ENCODE measurements around the gene FSIP1. TPM values are rescaled to one million over a fixed set of nuclear protein-coding genes. Genes with fewer than 3 reads are reported as not detected.

The FSIP1 gene
- total RNA-seq, 1 experiment from 2014 or later = 3.2 TPM

GRCh38 chr15:39682366-39682765, 100.3 kb downstream of the FSIP1 start:
- no peaks in the 10 kb centered on the region for H3K9me3 Mint-ChIP-seq (ENCODE audit: unreplicated experiment)
- BruUV-seq (replicated peaks) = no TSS peak
- no peak for DNase-seq (ENCODE audit: unreplicated experiment)
- H3K36me3 Mint-ChIP-seq (ENCODE audit: insufficient read depth, unreplicated experiment) = no peaks in the 10 kb centered on the region
- ChIA-PET POLR2A (no interaction called here), CTCF (interaction anchor here (1.9 kb wide), 1 partner anchor 74 kb away, joined by 5 read pairs; no protein-coding TSS in a partner anchor)
- intact Hi-C loops (cut with micrococcal nuclease) = loop anchor here (10.0 kb wide), 1 partner anchor 978 kb away; no protein-coding TSS in a partner anchor
- no peaks in the 10 kb centered on the region for H3K27me3 Mint-ChIP-seq (ENCODE audit: insufficient read depth, unreplicated experiment)
- no peaks in the 10 kb centered on the region for H3K4me1 Mint-ChIP-seq (ENCODE audit: insufficient read depth, unreplicated experiment)
- H3K27ac Mint-ChIP-seq (ENCODE audit: low read depth, unreplicated experiment) = no peak overlapping the region
- TF ChIP-seq, protein P1, sequence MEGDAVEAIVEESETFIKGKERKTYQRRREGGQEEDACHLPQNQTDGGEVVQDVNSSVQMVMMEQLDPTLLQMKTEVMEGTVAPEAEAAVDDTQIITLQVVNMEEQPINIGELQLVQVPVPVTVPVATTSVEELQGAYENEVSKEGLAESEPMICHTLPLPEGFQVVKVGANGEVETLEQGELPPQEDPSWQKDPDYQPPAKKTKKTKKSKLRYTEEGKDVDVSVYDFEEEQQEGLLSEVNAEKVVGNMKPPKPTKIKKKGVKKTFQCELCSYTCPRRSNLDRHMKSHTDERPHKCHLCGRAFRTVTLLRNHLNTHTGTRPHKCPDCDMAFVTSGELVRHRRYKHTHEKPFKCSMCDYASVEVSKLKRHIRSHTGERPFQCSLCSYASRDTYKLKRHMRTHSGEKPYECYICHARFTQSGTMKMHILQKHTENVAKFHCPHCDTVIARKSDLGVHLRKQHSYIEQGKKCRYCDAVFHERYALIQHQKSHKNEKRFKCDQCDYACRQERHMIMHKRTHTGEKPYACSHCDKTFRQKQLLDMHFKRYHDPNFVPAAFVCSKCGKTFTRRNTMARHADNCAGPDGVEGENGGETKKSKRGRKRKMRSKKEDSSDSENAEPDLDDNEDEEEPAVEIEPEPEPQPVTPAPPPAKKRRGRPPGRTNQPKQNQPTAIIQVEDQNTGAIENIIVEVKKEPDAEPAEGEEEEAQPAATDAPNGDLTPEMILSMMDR (IDR thresholded peaks at IDR 0.05; ENCODE audit: unreplicated experiment) = no peak
- H3K4me3 Mint-ChIP-seq (ENCODE audit: unreplicated experiment) = no peak overlapping the region

DNA sequence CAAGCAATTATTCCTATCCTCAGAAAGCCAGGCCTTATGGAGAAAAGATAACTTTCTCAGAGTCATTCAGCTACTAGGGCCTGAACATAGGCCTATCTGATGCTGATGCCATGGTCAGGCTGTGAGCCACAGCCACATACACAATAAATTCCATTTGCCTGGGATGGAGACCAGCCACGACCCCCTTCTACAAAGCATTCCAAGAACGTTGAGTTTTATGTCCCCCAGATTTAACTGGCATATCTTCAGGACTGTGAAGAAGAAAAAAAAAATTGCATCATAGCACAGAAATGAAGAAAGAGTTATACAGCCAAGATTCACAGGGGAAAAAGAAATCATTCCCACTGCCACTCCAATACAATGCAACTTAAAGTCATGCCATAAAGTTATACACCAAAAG, 101.8 kb downstream of the FSIP1 start:
- no peaks in the 10 kb centered on the region for H3K27me3 Mint-ChIP-seq (ENCODE audit: insufficient read depth, unreplicated experiment)
- H3K4me1 Mint-ChIP-seq (ENCODE audit: insufficient read depth, unreplicated experiment) = no peaks in the 10 kb centered on the region
- POLR2A ChIA-PET = no interaction called here
- no peaks in the 10 kb centered on the region for H3K9me3 Mint-ChIP-seq (ENCODE audit: unreplicated experiment)
- no peak overlapping the region for H3K4me3 Mint-ChIP-seq (ENCODE audit: unreplicated experiment)
- no peak overlapping the region for H3K27ac Mint-ChIP-seq (ENCODE audit: low read depth, unreplicated experiment)
- BruUV-seq (replicated peaks) = no TSS peak
- H3K36me3 Mint-ChIP-seq (ENCODE audit: insufficient read depth, unreplicated experiment) = no peaks in the 10 kb centered on the region
- DNase-seq (ENCODE audit: unreplicated experiment) = no peak
- intact Hi-C loops (cut with micrococcal nuclease) = loop anchor here (10.0 kb wide), 1 partner anchor 976 kb away; no protein-coding TSS in a partner anchor
- TF ChIP-seq, protein P1 (IDR thresholded peaks at IDR 0.05; ENCODE audit: unreplicated experiment) = no peak
- CTCF ChIA-PET = interaction anchor here (2.5 kb wide), 1 partner anchor 76 kb away, joined by 14 read pairs; no protein-coding TSS in a partner anchor

DNA sequence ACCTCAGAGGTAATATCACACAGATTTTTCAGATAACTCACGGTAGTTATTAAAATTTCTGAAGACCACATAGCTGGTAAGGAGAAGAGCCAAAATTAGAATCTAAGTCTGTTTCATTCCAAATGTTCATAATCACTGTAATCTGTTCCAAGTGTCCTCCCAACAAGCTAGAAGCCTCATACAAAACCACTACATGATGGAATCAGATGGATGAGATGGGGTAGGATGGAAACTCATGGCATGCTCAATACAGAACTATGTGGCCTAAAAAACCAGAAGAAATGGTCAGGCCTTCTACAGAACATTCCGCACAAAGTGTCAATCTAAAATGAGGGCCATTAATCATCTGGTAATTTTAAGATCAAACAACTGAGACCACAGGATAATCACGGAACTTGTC, 110.0 kb downstream of the FSIP1 start:
- Mint-ChIP-seq H3K9me3 (ENCODE audit: unreplicated experiment) (no peaks in the 10 kb centered on the region), H3K27me3 (ENCODE audit: insufficient read depth, unreplicated experiment) (no peaks in the 10 kb centered on the region), H3K36me3 (ENCODE audit: insufficient read depth, unreplicated experiment) (no peaks in the 10 kb centered on the region), H3K4me1 (ENCODE audit: insufficient read depth, unreplicated experiment) (no peaks in the 10 kb centered on the region), H3K27ac (ENCODE audit: low read depth, unreplicated experiment) (no peak overlapping the region), H3K4me3 (ENCODE audit: unreplicated experiment) (no peak overlapping the region)
- CTCF ChIA-PET = interaction anchor here (0.7 to 2.3 kb wide), 2 partner anchors 13 to 973 kb away, joined by 4 to 6 read pairs; no protein-coding TSS in a partner anchor
- no TSS peak for BruUV-seq (replicated peaks)
- TF ChIP-seq, protein P1 (IDR thresholded peaks at IDR 0.05; ENCODE audit: unreplicated experiment) = no peak
- intact Hi-C loops (cut with micrococcal nuclease) = no loop called here
- POLR2A ChIA-PET = no interaction called here
- DNase-seq (ENCODE audit: unreplicated experiment) = no peak

DNA sequence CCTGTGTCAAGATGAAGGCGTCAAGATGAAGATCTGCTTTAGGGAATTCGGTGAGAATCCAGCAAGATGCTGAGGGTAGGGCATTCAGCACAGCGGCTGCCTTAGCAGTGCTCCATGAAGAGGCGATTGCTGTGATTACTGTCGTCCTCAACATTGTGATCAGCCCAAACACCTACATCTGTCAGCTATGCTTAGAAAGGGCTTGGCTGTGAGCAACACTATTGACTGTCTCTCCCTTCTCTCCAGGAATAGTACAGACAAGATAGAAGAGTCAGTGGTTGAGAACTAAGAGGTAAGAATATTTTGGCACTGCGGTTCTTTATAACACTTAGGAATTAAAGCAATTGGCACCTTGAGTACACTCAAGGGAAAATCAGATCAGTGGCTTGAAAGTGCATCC, 110.5 kb downstream of the FSIP1 start:
- Mint-ChIP-seq H3K36me3 (ENCODE audit: insufficient read depth, unreplicated experiment) (no peaks in the 10 kb centered on the region), H3K4me3 (ENCODE audit: unreplicated experiment) (no peak overlapping the region), H3K27me3 (ENCODE audit: insufficient read depth, unreplicated experiment) (no peaks in the 10 kb centered on the region), H3K9me3 (ENCODE audit: unreplicated experiment) (no peaks in the 10 kb centered on the region), H3K4me1 (ENCODE audit: insufficient read depth, unreplicated experiment) (no peaks in the 10 kb centered on the region), H3K27ac (ENCODE audit: low read depth, unreplicated experiment) (no peak overlapping the region)
- TF ChIP-seq, protein P1 (IDR thresholded peaks at IDR 0.05; ENCODE audit: unreplicated experiment) = no peak
- DNase-seq (ENCODE audit: unreplicated experiment) = no peak
- BruUV-seq (replicated peaks) = no TSS peak
- ChIA-PET CTCF (interaction anchor here (0.7 to 2.3 kb wide), 3 partner anchors 14 to 973 kb away, joined by 3 to 6 read pairs (median 4); no protein-coding TSS in a partner anchor), POLR2A (no interaction called here)
- intact Hi-C loops (cut with micrococcal nuclease) = no loop called here
